ENCODE data around the gene ZNRF3. TPM values are rescaled to one million over a fixed set of nuclear protein-coding genes. Genes with fewer than 3 reads are reported as not detected.
A peak's percentile ranks its signal among the peaks of the same experiment; 100 is the strongest.

ZNRF3 gene
- total and polyA plus RNA-seq, 11 donors: 1.8 to 9.2 (median 6.2) TPM

DNA sequence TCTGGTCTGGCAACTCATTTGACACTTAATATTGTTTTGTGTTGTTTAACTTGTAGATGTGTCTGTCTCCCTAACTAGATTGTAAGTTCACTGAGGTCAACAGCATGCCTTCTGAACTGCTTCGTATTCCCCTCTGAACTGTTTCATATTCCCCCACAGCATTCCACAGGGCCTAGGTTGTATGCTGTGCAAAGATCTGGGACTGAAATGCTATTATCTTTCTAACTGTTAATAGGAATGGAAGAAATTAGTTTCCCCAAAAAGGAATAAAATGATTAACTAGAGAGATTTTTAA, 38.2 kb downstream of the ZNRF3 start:
- intact Hi-C loops (cut with DNase I): no loop called here
- H3K9me3 ChIP-seq: no peaks in the 10 kb centered on the region

DNA sequence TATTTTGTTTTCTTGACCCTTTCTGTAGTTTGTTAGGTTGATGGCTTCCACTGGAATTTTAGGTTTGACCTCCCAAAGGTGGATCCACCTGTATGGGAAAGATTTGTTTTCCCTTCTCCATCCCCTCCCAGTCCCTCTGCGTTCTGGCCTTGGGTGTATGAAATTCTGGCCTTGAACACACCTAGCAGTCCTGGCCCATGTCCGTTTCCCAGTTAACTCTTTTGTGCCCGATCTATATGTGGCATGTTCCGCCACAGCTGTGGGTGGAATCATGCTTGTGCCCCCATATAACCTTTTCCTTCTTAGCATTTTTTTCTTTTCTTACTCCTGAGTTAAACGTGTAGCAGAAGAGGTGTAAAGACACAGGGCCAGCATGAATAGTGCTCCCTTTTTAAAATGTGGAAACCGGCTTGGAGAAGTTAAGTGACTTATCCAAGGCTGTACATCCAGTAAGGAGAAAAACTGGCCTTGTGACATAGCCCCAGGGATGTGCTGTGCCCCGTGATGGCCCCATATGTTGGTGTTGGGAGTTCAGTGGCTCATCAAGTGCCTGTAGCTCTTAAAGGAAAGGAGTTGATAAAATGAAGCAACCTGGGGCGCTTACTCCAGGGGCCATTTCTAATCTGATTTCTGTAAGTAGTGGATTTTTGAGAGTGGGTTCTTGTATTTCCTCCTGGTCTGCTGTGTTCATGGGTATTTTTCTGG, 39.3 kb downstream of the ZNRF3 start:
- peaks cover 0 to 37% (median 13%) of the 10 kb centered on the region in 12 donors for H3K4me1 ChIP-seq
- 65 to 71% (median 68%) methylated on average over 8 of the region's 8 CpGs for WGBS, 4 donors
- ATAC-seq (no peak), DNase-seq (no peak)
- no peak overlapping the region for H3K27ac ChIP-seq
- H3K27me3 ChIP-seq: no peaks in the 10 kb centered on the region
- TF ChIP-seq, protein P1, sequence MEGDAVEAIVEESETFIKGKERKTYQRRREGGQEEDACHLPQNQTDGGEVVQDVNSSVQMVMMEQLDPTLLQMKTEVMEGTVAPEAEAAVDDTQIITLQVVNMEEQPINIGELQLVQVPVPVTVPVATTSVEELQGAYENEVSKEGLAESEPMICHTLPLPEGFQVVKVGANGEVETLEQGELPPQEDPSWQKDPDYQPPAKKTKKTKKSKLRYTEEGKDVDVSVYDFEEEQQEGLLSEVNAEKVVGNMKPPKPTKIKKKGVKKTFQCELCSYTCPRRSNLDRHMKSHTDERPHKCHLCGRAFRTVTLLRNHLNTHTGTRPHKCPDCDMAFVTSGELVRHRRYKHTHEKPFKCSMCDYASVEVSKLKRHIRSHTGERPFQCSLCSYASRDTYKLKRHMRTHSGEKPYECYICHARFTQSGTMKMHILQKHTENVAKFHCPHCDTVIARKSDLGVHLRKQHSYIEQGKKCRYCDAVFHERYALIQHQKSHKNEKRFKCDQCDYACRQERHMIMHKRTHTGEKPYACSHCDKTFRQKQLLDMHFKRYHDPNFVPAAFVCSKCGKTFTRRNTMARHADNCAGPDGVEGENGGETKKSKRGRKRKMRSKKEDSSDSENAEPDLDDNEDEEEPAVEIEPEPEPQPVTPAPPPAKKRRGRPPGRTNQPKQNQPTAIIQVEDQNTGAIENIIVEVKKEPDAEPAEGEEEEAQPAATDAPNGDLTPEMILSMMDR (IDR thresholded peaks at IDR 0.05): no peak
- no peak for TF ChIP-seq POLR2A (IDR thresholded peaks at IDR 0.05)
- H3K36me3 ChIP-seq: no peaks in the 10 kb centered on the region
- no peaks in the 10 kb centered on the region for H3K9me3 ChIP-seq
- no peak overlapping the region for H3K4me3 ChIP-seq
- intact Hi-C loops (cut with DNase I): no loop called here

More for the DNA sequence above, 38.2 kb downstream of the ZNRF3 start:
- H3K27ac ChIP-seq: no peak overlapping the region
- DNase-seq: no peak
- ATAC-seq: no peak
- no peak overlapping the region for H3K4me3 ChIP-seq
- no peaks in the 10 kb centered on the region for H3K27me3 ChIP-seq
- no peaks in the 10 kb centered on the region for H3K36me3 ChIP-seq
- 49 to 78% (median 69%) methylated on average over 1 of the region's 1 CpG for WGBS, 4 donors
- H3K4me1 ChIP-seq: peaks cover 0 to 49% (median 17%) of the 10 kb centered on the region in 12 donors
- TF ChIP-seq, protein P1 (IDR thresholded peaks at IDR 0.05): no peak
- TF ChIP-seq POLR2A (IDR thresholded peaks at IDR 0.05): no peak

GRCh38 chr22:28923826-28924732, 40.7 kb downstream of the ZNRF3 start:
- H3K9me3 ChIP-seq: no peaks in the 10 kb centered on the region
- no peak overlapping the region for H3K4me3 ChIP-seq
- 75 to 82% (median 81%) methylated on average over 24 of the region's 24 CpGs for WGBS, 4 donors
- H3K27ac ChIP-seq: no peak overlapping the region
- H3K27me3 ChIP-seq: no peaks in the 10 kb centered on the region
- intact Hi-C loops (cut with DNase I): no loop called here
- TF ChIP-seq, protein P1 (IDR thresholded peaks at IDR 0.05): no peak
- TF ChIP-seq POLR2A (IDR thresholded peaks at IDR 0.05): no peak
- DNase-seq (peak in 3 of 5 donors; percentile 33 to 59 (median 36)), ATAC-seq (peak in 3 of 4 donors; percentile 48 to 61 (median 60))
- peaks cover 0 to 23% (median 1%) of the 10 kb centered on the region in 12 donors for H3K4me1 ChIP-seq
- H3K36me3 ChIP-seq: no peaks in the 10 kb centered on the region

GRCh38 chr22:28925916-28926315, 42.5 kb downstream of the ZNRF3 start:
- WGBS, 4 donors: 93 to 98% (median 97%) methylated on average over 2 of the region's 2 CpGs
- H3K4me1 ChIP-seq: peaks cover 0 to 32% (median 8%) of the 10 kb centered on the region in 12 donors
- no peak for ATAC-seq
- H3K4me3 ChIP-seq: no peak overlapping the region
- no peaks in the 10 kb centered on the region for H3K36me3 ChIP-seq
- no peaks in the 10 kb centered on the region for H3K27me3 ChIP-seq
- no peaks in the 10 kb centered on the region for H3K9me3 ChIP-seq
- no peak overlapping the region for H3K27ac ChIP-seq
- TF ChIP-seq POLR2A (IDR thresholded peaks at IDR 0.05): no peak
- TF ChIP-seq, protein P1 (IDR thresholded peaks at IDR 0.05): no peak
- intact Hi-C loops (cut with DNase I): no loop called here
- DNase-seq: no peak
